CD4-positive, alpha-beta T cell treated with Interleukin-6 at 100 ng/mL for 8 hours (primary cell): ENCODE data around the gene GULP1.

ENCODE experiments used
- DNase-seq: peaks from one replicate; pipeline ENCODE4 v3.0.0-alpha.2; 2020; ENCODE audit warnings: mixed read lengths, low spot score

Gene GULP1

GRCh38 chr2:188367164-188367563 lies 75.5 kb downstream of the GULP1 start:
- DNase-seq: no peak

- no peak for DNase-seq
Measured at GRCh38 chr2:188369365-188369764, 77.7 kb downstream of the GULP1 start.

- DNase-seq: no peak
Measured at GRCh38 chr2:188378371-188378950, 86.8 kb downstream of the GULP1 start.

GRCh38 chr2:188379748-188380147 lies 88.1 kb downstream of the GULP1 start:
- no peak for DNase-seq

GRCh38 chr2:188380280-188380679 lies 88.6 kb downstream of the GULP1 start:
- no peak for DNase-seq

GRCh38 chr2:188381614-188382013 lies 89.9 kb downstream of the GULP1 start:
- DNase-seq: no peak

GRCh38 chr2:188382107-188382506 lies 90.4 kb downstream of the GULP1 start:
- no peak for DNase-seq

- no peak for DNase-seq
Measured at GRCh38 chr2:188383158-188383557, 91.5 kb downstream of the GULP1 start.

- no peak for DNase-seq
Measured at GRCh38 chr2:188385857-188386256, 94.2 kb downstream of the GULP1 start.

- no peak for DNase-seq
Measured at GRCh38 chr2:188388831-188389230, 97.2 kb downstream of the GULP1 start.

GRCh38 chr2:188391354-188391753 lies 99.7 kb downstream of the GULP1 start:
- no peak for DNase-seq

- DNase-seq: no peak
Measured at GRCh38 chr2:188394931-188395472, 103.3 kb downstream of the GULP1 start.

GRCh38 chr2:188395903-188396689 lies 104.4 kb downstream of the GULP1 start:
- DNase-seq: no peak

GRCh38 chr2:188399159-188399558 lies 107.5 kb downstream of the GULP1 start:
- DNase-seq: no peak

- DNase-seq: no peak
Measured at GRCh38 chr2:188403676-188404075, 112.0 kb downstream of the GULP1 start.

- DNase-seq: no peak
Measured at GRCh38 chr2:188404341-188405004, 112.8 kb downstream of the GULP1 start.

- no peak for DNase-seq
Measured at GRCh38 chr2:188406414-188406813, 114.7 kb downstream of the GULP1 start.

- no peak for DNase-seq
Measured at GRCh38 chr2:188410504-188411235, 119.0 kb downstream of the GULP1 start.

GRCh38 chr2:188412190-188412589 lies 120.5 kb downstream of the GULP1 start:
- DNase-seq: no peak

- DNase-seq: no peak
Measured at GRCh38 chr2:188414411-188414810, 122.7 kb downstream of the GULP1 start.

GRCh38 chr2:188414869-188415753 lies 123.4 kb downstream of the GULP1 start:
- DNase-seq: no peak
